HT1080 (cell line): ENCODE measurements around the gene PDE3B. TPM values are rescaled to one million over a fixed set of nuclear protein-coding genes. Genes with fewer than 3 reads are reported as not detected.
A peak's percentile ranks its signal among the peaks of the same experiment; 100 is the strongest.
"Not testable (repeated sequence)": the region's sequence is repeated elsewhere in the genome, so short reads cannot be mapped to it uniquely, and the experiment has no call there.

Experiments used
- DNase-seq: peaks from one replicate; pipeline ENCODE4 v3.0.0-alpha.2; 2015; ENCODE audit warnings: low read depth
- polyA plus RNA-seq, 2 experiments: library from polyadenylated mRNA; depleted of rRNA; stranded (reverse); fragments of >200 nt; gene quantifications; 2 replicates each; pipeline ENCODE4 v1.2.3, GENCODE V29; 2015
- total RNA-seq: library from RNA; depleted of rRNA; stranded (reverse); fragments of >200 nt; shearing (Covaris generic); gene quantifications from 2 replicates; pipeline ENCODE4 v1.2.3, GENCODE V29; 2014; rRNA removed

PDE3B gene
- total RNA-seq = not detected in 2 replicates
- polyA plus RNA-seq (2015; cell fraction: cytosol; rRNA removed) = not detected in 2 replicates
- not detected in 2 replicates for polyA plus RNA-seq (2015; cell fraction: nucleus; rRNA removed)

DNA sequence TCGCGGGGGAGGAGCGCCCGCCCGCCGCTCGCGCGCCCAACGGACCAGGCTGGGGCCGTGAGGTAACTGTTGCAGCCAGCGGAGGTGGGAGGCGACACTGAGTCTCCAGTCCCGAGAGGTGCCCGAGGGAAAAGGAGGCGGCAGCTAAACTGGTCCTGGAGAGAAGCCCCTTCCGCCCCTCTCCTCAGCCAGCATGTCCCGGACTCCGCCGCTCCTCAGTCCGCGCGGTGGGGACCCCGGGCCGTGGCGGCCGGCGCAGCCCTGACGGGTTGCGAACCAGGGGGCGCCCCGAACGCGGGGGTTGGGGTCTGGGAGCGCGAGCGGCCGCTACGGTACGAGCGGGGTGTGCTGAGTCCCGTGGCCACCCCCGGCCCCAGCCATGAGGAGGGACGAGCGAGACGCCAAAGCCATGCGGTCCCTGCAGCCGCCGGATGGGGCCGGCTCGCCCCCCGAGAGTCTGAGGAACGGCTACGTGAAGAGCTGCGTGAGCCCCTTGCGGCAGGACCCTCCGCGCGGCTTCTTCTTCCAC, at the start of gene PDE3B:
Gene PDE3B, plus strand, starts transcription at position 108 of the 529 bp plus-strand sequence. Its CDS starts 272 bp downstream, at position 380.
- DNase-seq = no peak

DNA sequence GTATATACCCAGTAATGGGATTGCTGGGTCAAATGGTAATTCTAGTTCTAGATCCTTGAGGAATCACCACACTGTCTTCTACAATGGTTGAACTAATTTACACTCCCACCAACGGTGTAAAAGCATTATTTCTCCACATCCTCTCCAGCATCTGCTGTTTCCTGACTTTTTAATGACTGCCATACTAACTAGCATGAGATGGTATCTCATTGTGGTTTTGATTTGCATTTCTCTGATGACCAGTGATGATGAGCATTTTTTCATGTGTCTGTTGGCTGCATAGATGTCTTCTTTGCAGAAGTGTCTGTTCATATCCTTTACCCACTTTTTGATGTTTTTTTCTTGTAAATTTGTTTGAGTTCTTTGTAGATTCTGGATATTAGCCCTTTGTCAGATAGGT, 48.3 kb upstream of the PDE3B start:
- DNase-seq = not testable (repeated sequence)

DNA sequence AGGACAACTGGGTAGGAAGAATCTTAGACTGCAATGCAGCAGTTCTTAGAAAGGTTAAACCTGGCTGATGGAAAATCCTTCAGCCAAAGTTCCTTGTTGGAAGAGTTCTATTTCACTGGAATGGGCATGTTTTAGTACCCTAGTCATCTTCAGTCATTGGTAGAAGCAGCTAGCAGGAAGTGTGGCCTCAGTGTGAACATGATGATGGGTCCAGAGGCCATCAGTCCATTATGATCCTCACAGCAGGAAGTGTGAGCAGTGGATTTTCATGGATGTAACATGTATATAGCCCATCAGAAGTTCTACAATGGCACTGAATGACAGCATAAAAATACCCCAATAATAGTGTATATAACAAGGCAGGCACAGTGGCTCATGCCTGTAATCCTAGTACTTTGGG, 35.9 kb upstream of the PDE3B start:
- DNase-seq = no peak

GRCh38 chr11:14609902-14610301, 33.7 kb upstream of the PDE3B start:
- DNase-seq = no peak

DNA sequence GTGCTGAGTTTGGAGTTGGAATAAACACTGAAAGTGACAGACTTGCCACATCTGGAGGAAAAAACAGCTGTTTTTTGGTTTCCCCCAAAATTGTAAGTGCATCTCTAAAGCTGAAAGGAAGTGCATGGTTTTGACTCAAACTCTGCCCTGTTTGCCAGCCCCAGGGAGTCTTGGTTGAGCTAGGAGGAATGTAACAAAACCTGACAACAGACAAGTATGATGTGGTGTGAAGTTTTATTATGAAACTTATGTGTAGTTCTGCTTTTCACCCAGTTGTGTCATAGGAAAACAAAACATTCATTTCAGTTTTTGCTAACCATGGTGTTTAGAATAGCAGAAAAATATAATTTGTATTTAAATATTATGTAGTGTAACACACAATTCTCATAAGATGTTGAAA, 31.7 kb upstream of the PDE3B start:
- no peak for DNase-seq

DNA sequence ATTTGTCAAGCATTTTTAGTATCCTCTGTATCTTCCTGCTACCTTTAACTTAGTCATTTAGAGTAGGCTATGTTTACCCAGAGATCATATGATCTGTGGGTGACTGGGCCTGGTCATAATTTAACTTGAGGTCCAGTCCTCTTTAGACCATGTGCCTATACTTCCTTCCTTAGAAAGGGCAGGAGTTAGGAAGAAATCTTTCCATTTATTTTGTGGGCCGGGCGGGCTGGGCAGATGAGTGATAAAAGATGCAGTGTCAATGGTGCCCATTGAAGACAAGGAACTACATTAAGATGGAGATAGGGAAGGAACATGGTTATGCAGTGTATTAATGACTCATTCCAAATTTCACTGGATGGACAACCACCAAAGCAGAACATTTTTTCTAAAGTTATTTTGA, 30.9 kb upstream of the PDE3B start:
- no peak for DNase-seq

DNA sequence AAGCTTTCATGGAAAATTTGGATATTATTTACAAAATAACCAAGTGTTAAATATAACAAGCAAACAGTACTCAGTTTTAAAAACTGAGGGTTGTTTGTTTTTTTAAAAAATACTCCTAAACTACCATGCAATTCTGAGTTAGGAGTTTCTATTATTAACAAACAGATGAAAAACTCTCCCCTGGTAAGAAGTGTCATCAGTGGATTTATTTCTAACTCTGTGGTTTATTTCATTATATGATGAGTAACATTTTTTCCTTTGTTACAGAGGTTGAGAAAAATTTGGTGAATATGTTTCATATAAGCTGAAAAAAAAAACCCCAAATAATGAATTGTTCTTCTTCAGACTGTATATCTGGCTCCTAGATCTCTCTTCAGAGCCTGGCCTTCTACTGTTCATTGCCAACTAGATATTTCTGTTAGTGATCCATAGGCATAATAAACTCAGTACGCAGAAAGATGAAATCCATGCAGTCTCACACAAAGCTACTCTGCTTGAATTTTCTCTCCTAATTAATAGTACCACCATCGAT, 29.4 kb upstream of the PDE3B start:
- no peak for DNase-seq

DNA sequence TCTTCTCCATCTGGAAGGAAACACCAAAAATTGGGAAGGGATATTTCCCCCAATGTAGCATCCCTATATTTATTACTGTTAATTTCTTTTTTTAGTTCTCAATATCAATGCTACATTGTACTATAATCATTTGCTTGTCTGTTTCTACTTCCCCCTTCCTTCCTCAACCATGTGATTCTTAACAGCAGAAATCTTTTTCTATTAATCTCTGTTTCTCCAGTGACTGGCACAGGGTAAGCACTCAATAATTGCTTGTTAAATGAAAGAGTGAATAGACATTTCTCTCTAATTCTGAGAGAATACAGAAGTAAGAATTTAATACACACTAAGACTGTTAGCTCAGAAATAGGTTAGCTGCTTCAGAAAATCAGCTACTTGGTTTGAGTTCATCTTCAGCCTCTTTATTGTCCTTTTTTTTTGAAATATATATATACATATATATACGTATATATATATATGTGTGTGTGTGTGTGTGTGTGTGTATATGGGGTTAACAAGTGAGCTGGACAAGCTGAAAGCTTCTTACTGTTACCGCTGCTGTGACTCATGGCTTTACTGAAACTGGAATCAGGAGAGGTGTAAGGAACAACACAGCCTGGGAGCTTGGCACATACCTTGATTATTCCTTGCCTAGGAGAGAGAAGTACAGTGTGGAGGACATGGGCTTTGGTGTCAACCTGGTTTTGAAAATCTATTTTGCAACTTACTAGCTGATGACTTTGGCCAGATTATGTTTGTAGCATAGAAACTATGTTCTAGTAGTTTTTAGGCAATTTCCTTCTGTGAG, 26.2 kb upstream of the PDE3B start:
- no peak for DNase-seq

DNA sequence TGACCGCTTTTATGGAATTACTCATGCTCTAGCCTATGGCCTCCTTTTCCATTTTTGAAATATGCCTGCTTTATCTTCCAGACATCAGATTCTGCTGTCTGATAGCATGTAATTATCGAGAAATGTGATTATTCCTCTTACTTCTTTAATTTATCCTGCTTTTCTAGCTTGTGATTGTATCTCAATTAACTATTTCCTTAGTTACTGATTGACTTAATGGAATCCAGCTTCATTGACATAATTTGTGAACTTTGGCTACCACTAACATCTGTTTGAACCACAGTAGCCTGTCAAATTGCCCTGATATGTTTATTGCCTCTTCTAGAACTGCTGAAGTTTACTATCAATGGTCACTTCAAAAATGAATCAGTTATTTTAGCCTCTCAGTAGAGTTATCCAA, 25.5 kb upstream of the PDE3B start:
- DNase-seq = no peak

- no peak for DNase-seq
These were observed 23.7 kb upstream of the PDE3B start for GRCh38 chr11:14619603-14620531.

- DNase-seq = no peak
These were observed 21.2 kb upstream of the PDE3B start for GRCh38 chr11:14622223-14622954.

- no peak for DNase-seq
These were observed 20.6 kb upstream of the PDE3B start for GRCh38 chr11:14623036-14623435.

DNA sequence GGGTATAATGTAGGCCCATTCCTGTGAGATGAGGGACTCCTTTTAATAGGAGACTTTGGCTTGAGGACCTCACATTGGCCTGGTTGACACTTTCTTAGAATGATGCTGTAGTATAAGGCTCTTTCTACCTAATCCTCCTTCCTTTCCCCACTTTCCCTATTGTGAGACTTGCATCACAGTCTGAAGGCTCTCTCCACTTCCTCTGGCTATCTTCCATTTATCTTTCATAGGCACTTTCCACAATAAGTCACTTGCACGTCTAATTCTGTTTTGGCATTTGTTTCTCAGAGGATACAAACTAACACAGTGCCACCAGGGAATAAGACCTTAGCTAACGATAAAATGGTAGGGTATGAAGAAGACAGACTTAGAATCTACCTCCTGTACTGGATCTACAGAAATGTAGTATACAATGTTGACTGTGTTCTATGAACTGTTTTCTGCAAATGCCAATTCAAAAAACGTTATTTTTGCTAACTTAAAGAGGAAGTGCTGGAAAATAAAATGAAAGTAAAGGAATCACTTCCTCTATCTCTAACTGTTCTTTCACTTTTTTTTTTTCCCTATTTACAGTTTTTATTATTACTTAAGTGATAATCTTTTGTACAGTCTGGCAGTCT, 17.9 kb upstream of the PDE3B start:
- DNase-seq = no peak

DNA sequence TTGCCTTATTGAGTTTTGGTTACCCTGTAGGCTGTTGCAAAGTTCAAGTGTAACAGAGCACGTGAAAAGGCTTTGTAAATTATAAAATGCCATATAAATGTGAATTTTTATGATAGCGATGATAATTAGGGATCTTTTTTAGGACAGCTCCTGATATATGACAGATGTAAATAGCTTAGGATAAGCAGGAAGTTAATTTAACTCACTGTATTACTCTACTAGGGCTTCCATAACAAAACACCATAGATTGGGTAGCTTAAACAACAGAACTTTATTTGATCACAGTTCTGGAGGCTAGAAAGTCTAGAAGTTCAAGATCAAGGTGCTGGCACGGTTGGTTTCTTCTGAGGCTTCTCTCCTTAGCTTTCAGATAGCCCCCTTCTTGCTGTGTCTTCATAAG, 17.0 kb upstream of the PDE3B start:
- DNase-seq = no peak

DNA sequence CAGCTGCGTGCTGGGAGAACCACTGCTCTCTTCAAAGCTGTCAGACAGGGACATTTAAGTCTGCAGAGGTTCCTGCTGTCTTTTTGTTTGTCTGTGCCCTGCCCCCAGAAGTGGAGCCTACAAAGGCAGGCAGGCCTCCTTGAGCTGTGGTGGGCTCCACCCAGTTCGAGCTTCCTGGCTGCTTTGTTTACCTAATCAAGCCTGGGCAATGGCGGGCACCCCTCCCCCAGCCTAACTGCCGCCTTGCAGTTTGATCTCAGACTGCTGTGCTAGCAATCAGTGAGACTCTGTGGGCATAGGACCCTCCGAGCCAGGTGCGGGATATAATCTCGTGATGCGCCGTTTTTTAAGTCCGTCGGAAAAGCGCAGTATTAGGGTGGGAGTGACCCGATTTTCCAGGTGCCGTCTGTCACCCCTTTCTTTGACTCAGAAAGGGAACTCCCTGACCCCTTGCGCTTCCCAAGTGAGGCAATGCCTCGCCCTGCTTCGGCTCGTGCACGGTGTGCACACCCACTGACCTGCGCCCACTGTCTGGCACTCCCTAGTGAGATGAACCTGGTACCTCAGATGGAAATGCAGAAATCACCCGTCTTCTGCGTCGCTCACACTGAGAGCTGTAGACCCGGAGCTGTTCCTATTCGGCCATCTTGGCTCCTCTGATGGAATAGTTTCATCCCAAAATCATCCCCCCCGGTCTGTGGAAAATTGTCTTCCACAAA, 9.9 kb upstream of the PDE3B start:
- not testable (repeated sequence) for DNase-seq

- no peak for DNase-seq
These were observed 8.8 kb upstream of the PDE3B start for GRCh38 chr11:14634813-14635212.

- no peak for DNase-seq
These were observed 8.1 kb upstream of the PDE3B start for GRCh38 chr11:14635546-14635945.

DNA sequence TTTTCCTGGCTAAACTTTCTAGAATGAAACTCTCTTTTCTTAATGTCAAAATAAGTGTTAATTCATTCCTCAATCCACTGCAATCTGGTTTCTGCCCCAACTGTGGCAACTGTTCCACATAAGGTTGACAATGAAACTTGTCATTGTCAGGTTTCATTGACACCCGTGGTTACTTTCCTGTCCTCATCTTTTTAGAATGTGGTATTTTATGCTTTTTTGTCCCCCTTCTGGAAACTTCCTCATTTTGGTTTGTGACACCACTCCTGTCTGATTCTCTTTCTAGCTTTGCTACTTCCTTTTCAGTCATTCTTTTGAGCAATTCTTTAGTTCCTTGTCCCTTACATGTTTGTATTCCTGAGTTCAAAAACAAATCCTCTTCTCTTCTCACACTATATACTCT, 7.5 kb upstream of the PDE3B start:
- no peak for DNase-seq

DNA sequence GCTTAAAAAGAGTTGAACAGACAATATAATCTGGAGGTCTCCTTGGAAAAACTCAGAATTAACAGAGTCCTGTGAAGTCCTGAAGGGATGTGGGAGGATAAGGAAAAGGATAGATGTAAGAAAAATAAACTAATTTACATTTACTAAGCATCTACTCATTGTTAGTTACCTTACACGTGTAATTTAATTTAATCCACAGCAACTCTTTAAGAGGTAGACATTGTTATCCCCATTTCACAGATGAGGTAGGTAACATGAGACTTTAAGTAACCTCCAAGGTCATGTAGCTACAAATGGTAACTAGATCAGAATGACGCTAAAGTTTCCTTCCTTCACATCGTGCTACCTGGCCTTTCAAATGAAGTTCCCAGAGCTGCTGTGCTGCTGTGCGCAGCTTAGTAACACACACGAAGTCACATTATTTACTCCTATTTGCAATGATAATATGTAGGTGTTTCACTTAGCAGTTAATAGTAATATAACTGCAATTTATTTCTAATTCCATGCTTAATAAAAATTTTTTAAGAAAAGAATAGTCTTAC, 5.7 kb upstream of the PDE3B start:
- DNase-seq = no peak

- DNase-seq = peak; percentile 4
These were observed 5.0 kb upstream of the PDE3B start for GRCh38 chr11:14638561-14638960.
